ENCODE data around the gene ZNF205. TPM values are rescaled to one million over a fixed set of nuclear protein-coding genes. Genes with fewer than 3 reads are reported as not detected.

The ZNF205 gene
- total and polyA plus RNA-seq, 2 of the 8 experiments (the other 6 are each of a cell fraction or from before 2014, with no cell fraction given), result 19.1 to 19.9 TPM

DNA sequence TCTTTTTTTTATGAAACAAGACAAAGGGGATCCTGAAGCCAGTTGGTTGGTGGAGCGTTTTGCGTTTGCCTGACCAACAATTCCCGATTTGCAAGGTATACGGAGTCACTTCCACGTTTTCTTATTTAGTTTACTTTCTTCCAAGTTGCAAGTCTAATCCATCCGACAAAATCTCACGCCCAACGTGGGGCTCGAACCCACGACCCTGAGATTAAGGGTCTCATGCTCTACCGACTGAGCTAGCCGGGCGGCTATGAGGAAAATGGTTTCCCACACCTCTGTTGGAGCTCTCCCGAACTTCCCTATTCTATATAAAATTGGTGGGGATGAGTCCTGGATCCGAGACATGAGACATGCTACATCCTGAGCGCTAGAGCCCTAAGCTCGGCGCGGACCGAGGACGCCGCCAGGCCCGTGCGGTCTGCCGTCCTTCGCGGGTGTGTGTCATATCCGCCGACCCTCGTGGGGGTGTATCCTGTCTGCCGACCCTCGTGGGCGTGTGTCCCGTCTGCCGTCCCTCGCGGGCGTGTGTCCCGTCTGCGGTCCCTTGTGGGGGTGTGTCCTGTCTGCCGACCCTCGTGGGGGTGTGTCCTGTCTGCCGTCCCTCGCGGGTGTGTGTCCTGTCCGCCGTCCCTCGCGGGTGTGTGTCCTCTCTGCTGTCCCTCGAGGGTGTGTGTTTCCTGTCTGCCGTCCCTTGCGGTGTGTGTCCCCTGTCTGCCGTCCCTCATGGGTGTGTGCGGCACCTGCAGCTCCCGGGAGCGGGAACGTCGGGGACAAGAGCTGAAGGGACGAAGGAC lies 45.0 kb downstream of the ZNF205 start (continued):
- no peak for TF ChIP-seq SAP30 (IDR thresholded peaks at IDR 0.05; ENCODE audit: insufficient read depth, insufficient replicate concordance, low read length)
- TF ChIP-seq ATF3 (IDR thresholded peaks at IDR 0.05; ENCODE audit: insufficient read depth, low read depth, low read length), result no peak
- TF ChIP-seq TBP (IDR thresholded peaks at IDR 0.05; ENCODE audit: low read depth, low read length), result peak; percentile 99
- no peak for TF ChIP-seq EP300 (IDR thresholded peaks at IDR 0.05; ENCODE audit: borderline replicate concordance in 1 of 2, low read depth in 2 of 2, low read length in 2 of 2)
- TF ChIP-seq E2F6 (IDR thresholded peaks at IDR 0.05), result peak; percentile 38
- no peak for TF ChIP-seq CHD2 (IDR thresholded peaks at IDR 0.05; ENCODE audit: low read length)
- TF ChIP-seq BRCA1 (IDR thresholded peaks at IDR 0.05; ENCODE audit: low read depth, low read length), result no peak
- TF ChIP-seq ATF2 (IDR thresholded peaks at IDR 0.05; ENCODE audit: low read length), result 0 out of 2 replicates have a peak, but pooled peaks have one; percentile 66
- TF ChIP-seq HDAC2 (IDR thresholded peaks at IDR 0.05; ENCODE audit: borderline replicate concordance in 1 of 2, low read depth in 2 of 2, low read length in 2 of 2), result peak in 1 of 2 experiments; percentile 58; a peak in 2 of 4 replicates
- TF ChIP-seq SP4 (IDR thresholded peaks at IDR 0.05; ENCODE audit: low read length), result no peak
- TF ChIP-seq SP2 (IDR thresholded peaks at IDR 0.05; ENCODE audit: low read length), result no peak
- no peak for TF ChIP-seq CHD1 (IDR thresholded peaks at IDR 0.05; ENCODE audit: low read depth, low read length)
- TF ChIP-seq YY1 (IDR thresholded peaks at IDR 0.05; ENCODE audit: low read depth, low read length), result no peak; the same call in 1 of the 2 replicates

All from H1 (cell line).